ENCODE data around the gene CALM1. TPM values are rescaled to one million over a fixed set of nuclear protein-coding genes. Genes with fewer than 3 reads are reported as not detected.

Gene CALM1
- 90.9 and 361 TPM in 2 replicates for total RNA-seq

DNA sequence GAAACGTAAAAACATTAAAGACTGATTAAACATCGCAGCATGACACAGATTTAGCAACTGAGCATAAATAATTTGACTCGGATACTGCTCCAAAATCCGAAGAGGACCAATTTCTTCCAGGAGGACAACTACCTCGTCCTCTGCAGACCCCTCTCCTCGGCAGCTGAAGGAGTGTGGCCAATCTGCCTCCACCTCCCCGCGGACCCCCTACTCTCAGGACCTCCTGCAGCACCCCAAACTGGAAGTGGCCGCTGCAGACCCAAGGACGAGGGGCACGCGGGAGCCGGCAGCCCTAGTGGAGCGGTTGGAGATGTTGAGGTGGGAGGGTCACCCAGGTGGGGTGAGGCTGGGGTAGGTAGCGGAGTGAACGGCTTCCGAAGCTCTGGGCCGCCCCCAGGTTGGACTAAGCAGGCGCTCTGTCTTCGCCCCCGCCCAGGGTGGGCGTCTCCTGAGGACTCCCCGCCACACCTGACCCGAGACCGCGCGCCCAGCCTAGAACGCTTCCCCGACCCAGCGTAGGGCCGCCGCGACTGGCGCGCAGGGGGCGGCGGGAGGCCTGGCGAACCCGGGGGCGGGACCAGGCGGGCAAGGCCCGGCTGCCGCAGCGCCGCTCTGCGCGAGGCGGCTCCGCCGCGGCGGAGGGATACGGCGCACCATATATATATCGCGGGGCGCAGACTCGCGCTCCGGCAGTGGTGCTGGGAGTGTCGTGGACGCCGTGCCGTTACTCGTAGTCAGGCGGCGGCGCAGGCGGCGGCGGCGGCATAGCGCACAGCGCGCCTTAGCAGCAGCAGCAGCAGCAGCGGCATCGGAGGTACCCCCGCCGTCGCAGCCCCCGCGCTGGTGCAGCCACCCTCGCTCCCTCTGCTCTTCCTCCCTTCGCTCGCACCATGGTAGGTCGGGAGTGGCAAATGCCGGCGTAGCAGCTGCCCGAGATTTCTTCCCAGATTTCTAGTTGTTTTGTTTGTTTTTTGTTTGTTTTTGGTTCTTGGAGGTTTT lies at the start of gene CALM1:
CALM1 (plus strand) TSS at position 689 of the 999 bp plus-strand sequence; CDS start at position 891, 202 bp downstream.

Other genes starting within 250 kb of the CALM1 start
- 129 and 130 TPM in 2 replicates for gene PSMC1, start 140.5 kb upstream of the CALM1 start, total RNA-seq
- gene NRDE2, start 65.1 kb upstream of the CALM1 start, total RNA-seq, result 6.2 and 18.1 TPM in 2 replicates